ENCODE results near the gene RUNX1. TPM values are rescaled to one million over a fixed set of nuclear protein-coding genes. Genes with fewer than 3 reads are reported as not detected.

The RUNX1 gene
- total RNA-seq, 1 donor from 2014 or later, result 23.9 TPM

DNA sequence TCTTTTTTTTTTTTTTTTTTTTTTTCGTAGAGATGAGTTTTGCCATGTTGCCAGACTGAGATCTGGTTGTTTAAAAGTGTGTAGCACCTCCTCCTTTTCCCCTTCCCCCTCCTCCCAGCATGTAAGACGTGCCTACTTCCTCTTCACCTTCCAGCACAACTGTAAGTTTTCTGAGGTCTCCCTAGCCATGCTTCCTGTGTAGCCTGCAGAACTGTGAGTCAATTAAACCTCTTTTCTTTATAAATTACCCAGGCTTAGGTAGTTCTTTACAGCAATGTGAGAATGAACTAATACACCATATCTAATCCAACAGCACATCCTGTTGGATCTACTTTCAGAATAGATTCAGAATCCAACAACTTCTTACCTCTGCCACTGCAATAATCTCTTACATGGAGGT, 269.2 kb downstream of the RUNX1 start:
- Mint-ChIP-seq H3K4me1 (ENCODE audit: unreplicated experiment) (no peaks in the 10 kb centered on the region), H3K27me3 (ENCODE audit: unreplicated experiment) (no peaks in the 10 kb centered on the region), H3K27ac (ENCODE audit: unreplicated experiment) (no peak overlapping the region), H3K9me3 (ENCODE audit: unreplicated experiment) (no peaks in the 10 kb centered on the region), H3K4me3 (ENCODE audit: unreplicated experiment) (no peak overlapping the region), H3K36me3 (ENCODE audit: unreplicated experiment) (peaks cover 2% of the 10 kb centered on the region)
- TF ChIP-seq CTCF (IDR thresholded peaks at IDR 0.05), result no peak
- DNase-seq (ENCODE audit: extremely low spot score, unreplicated experiment), result no peak

DNA sequence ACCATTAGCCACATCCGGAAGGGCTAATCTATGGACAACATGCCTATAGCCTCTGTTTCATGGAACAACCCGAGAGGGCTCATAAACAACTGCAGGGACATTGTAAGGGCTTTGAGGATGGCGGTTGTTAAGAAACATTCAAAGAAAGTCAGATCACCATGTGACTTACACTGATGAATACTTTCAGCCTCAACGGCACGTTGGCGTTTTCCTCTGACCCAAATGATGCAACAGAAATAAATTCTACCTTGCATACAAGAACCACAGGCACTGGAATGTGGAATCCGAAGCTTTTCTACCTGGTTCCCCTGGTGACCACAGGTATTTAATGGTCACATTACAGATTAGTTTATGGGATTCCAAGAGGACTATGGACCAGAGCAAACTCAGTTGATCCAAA, 273.3 kb downstream of the RUNX1 start:
- peaks cover 3% of the 10 kb centered on the region for H3K4me1 Mint-ChIP-seq (ENCODE audit: unreplicated experiment)
- DNase-seq (ENCODE audit: extremely low spot score, unreplicated experiment), result no peak
- peaks cover 5% of the 10 kb centered on the region for H3K9me3 Mint-ChIP-seq (ENCODE audit: unreplicated experiment)
- H3K36me3 Mint-ChIP-seq (ENCODE audit: unreplicated experiment), result peaks cover 2% of the 10 kb centered on the region
- no peak overlapping the region for H3K27ac Mint-ChIP-seq (ENCODE audit: unreplicated experiment)
- H3K27me3 Mint-ChIP-seq (ENCODE audit: unreplicated experiment), result no peaks in the 10 kb centered on the region
- no peak for TF ChIP-seq CTCF (IDR thresholded peaks at IDR 0.05)
- H3K4me3 Mint-ChIP-seq (ENCODE audit: unreplicated experiment), result no peak overlapping the region

DNA sequence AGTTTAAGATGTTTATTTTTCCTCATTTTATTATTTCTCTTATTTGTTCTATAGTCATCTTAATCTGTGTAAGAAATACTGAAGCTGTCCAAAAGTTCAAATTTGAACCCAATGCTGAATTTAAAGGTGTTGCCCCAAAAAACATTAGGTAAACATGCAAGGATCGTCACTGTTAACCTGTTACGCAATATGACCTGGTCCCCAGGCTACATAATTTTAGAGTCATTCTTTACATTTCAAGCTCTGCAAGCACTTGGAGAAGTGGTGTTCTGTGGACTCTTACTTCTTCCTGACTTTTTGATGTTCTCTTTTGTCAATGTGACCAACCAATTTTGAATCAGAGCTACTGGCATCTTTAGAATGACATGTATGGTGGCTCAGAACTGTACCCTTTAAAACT, 274.4 kb downstream of the RUNX1 start:
- H3K27ac Mint-ChIP-seq (ENCODE audit: unreplicated experiment), result no peak overlapping the region
- H3K27me3 Mint-ChIP-seq (ENCODE audit: unreplicated experiment), result no peaks in the 10 kb centered on the region
- DNase-seq (ENCODE audit: extremely low spot score, unreplicated experiment), result no peak
- H3K4me1 Mint-ChIP-seq (ENCODE audit: unreplicated experiment), result peaks cover 3% of the 10 kb centered on the region
- H3K36me3 Mint-ChIP-seq (ENCODE audit: unreplicated experiment), result peaks cover 2% of the 10 kb centered on the region
- no peak overlapping the region for H3K4me3 Mint-ChIP-seq (ENCODE audit: unreplicated experiment)
- TF ChIP-seq CTCF (IDR thresholded peaks at IDR 0.05), result no peak
- H3K9me3 Mint-ChIP-seq (ENCODE audit: unreplicated experiment), result peaks cover 5% of the 10 kb centered on the region

- Mint-ChIP-seq H3K4me1 (ENCODE audit: unreplicated experiment) (peaks cover 3% of the 10 kb centered on the region), H3K4me3 (ENCODE audit: unreplicated experiment) (no peak overlapping the region), H3K27ac (ENCODE audit: unreplicated experiment) (no peak overlapping the region), H3K27me3 (ENCODE audit: unreplicated experiment) (no peaks in the 10 kb centered on the region), H3K36me3 (ENCODE audit: unreplicated experiment) (no peaks in the 10 kb centered on the region), H3K9me3 (ENCODE audit: unreplicated experiment) (peaks cover 5% of the 10 kb centered on the region)
- no peak for TF ChIP-seq CTCF (IDR thresholded peaks at IDR 0.05)
- no peak for DNase-seq (ENCODE audit: extremely low spot score, unreplicated experiment)
Measured at GRCh38 chr21:34771512-34772028, 277.5 kb downstream of the RUNX1 start.

DNA sequence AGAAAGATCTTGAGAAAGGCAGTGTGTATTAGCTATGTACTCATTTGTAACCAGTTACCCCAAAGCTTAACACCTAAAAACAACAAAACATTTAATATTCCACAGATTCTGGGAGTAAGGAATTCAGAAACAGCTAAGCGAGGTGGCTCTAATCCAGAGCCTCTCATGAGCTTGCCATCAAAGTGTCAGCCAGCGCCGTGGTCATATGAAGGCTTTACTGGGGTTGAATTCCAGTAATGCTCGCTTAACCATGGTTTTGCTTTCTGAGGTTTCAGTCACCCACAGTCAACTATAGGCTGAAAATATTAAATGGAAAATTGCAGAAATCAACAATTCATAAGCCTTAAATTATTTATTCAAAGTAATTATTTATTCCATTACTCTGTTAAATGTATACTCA, 278.5 kb downstream of the RUNX1 start:
- Mint-ChIP-seq H3K27me3 (ENCODE audit: unreplicated experiment) (no peaks in the 10 kb centered on the region), H3K27ac (ENCODE audit: unreplicated experiment) (no peak overlapping the region), H3K9me3 (ENCODE audit: unreplicated experiment) (peaks cover 5% of the 10 kb centered on the region), H3K4me1 (ENCODE audit: unreplicated experiment) (peaks cover 3% of the 10 kb centered on the region), H3K36me3 (ENCODE audit: unreplicated experiment) (no peaks in the 10 kb centered on the region), H3K4me3 (ENCODE audit: unreplicated experiment) (no peak overlapping the region)
- TF ChIP-seq CTCF (IDR thresholded peaks at IDR 0.05), result no peak
- DNase-seq (ENCODE audit: extremely low spot score, unreplicated experiment), result no peak

Data from osteocyte (in vitro differentiated cells).